Measurements from ENCODE around the gene SEMA3G.

The SEMA3G gene

GRCh38 chr3:52422669-52423068 is 22.2 kb downstream of the SEMA3G start:
- DNase-seq (ENCODE audit: low spot score), result no peak

- no peak for DNase-seq (ENCODE audit: low spot score)
These were observed 24.5 kb downstream of the SEMA3G start for GRCh38 chr3:52420388-52420787.

- DNase-seq (ENCODE audit: low spot score), result no peak
These were observed 29.1 kb downstream of the SEMA3G start for GRCh38 chr3:52415800-52416199.

GRCh38 chr3:52408466-52408865 is 36.4 kb downstream of the SEMA3G start:
- no peak for DNase-seq (ENCODE audit: low spot score)

GRCh38 chr3:52407779-52408178 is 37.1 kb downstream of the SEMA3G start:
- DNase-seq (ENCODE audit: low spot score), result no peak

- DNase-seq (ENCODE audit: low spot score), result no peak
These were observed 38.0 kb downstream of the SEMA3G start for GRCh38 chr3:52406791-52407510.

- DNase-seq (ENCODE audit: low spot score), result no peak
These were observed 38.7 kb downstream of the SEMA3G start for GRCh38 chr3:52406231-52406661.

- DNase-seq (ENCODE audit: low spot score), result no peak
These were observed 39.2 kb downstream of the SEMA3G start for GRCh38 chr3:52405601-52406110.

- DNase-seq (ENCODE audit: low spot score), result no peak
These were observed 39.8 kb downstream of the SEMA3G start for GRCh38 chr3:52405066-52405465.

GRCh38 chr3:52404391-52404790 is 40.5 kb downstream of the SEMA3G start:
- no peak for DNase-seq (ENCODE audit: low spot score)

GRCh38 chr3:52403955-52404354 is 40.9 kb downstream of the SEMA3G start:
- DNase-seq (ENCODE audit: low spot score), result no peak

- DNase-seq (ENCODE audit: low spot score), result no peak
These were observed 41.5 kb downstream of the SEMA3G start for GRCh38 chr3:52403271-52403841.

GRCh38 chr3:52402706-52403270 is 42.1 kb downstream of the SEMA3G start:
- no peak for DNase-seq (ENCODE audit: low spot score)

- no peak for DNase-seq (ENCODE audit: low spot score)
These were observed 42.8 kb downstream of the SEMA3G start for GRCh38 chr3:52402101-52402521.

- no peak for DNase-seq (ENCODE audit: low spot score)
These were observed 43.4 kb downstream of the SEMA3G start for GRCh38 chr3:52401551-52401950.

- DNase-seq (ENCODE audit: low spot score), result no peak
These were observed 43.9 kb downstream of the SEMA3G start for GRCh38 chr3:52401021-52401420.

- no peak for DNase-seq (ENCODE audit: low spot score)
These were observed 44.6 kb downstream of the SEMA3G start for GRCh38 chr3:52400275-52400793.

GRCh38 chr3:52399593-52399992 is 45.3 kb downstream of the SEMA3G start:
- no peak for DNase-seq (ENCODE audit: low spot score)

GRCh38 chr3:52399131-52399530 is 45.8 kb downstream of the SEMA3G start:
- no peak for DNase-seq (ENCODE audit: low spot score)

GRCh38 chr3:52398670-52399081 is 46.2 kb downstream of the SEMA3G start:
- no peak for DNase-seq (ENCODE audit: low spot score)

GRCh38 chr3:52397676-52398399 is 47.1 kb downstream of the SEMA3G start:
- no peak for DNase-seq (ENCODE audit: low spot score)
